NT2/D1 (cell line): ENCODE measurements around the gene MCEMP1.

Experiments
- SUZ12 ChIP-seq: IDR thresholded peaks from 2 replicates; pipeline ENCODE4 v1.6.1; 2011; ENCODE audit not compliant: insufficient read length, insufficient read depth; ENCODE audit errors: extremely low read depth
- YY1 ChIP-seq: IDR thresholded peaks from 2 replicates; pipeline ENCODE4 v1.6.1; 2011; ENCODE audit not compliant: insufficient read length, insufficient read depth
- ZNF274 ChIP-seq: IDR thresholded peaks from 2 replicates; pipeline ENCODE4 v1.6.1; 2011; ENCODE audit warnings: mild to moderate bottlenecking, low read depth, low read length

DNA sequence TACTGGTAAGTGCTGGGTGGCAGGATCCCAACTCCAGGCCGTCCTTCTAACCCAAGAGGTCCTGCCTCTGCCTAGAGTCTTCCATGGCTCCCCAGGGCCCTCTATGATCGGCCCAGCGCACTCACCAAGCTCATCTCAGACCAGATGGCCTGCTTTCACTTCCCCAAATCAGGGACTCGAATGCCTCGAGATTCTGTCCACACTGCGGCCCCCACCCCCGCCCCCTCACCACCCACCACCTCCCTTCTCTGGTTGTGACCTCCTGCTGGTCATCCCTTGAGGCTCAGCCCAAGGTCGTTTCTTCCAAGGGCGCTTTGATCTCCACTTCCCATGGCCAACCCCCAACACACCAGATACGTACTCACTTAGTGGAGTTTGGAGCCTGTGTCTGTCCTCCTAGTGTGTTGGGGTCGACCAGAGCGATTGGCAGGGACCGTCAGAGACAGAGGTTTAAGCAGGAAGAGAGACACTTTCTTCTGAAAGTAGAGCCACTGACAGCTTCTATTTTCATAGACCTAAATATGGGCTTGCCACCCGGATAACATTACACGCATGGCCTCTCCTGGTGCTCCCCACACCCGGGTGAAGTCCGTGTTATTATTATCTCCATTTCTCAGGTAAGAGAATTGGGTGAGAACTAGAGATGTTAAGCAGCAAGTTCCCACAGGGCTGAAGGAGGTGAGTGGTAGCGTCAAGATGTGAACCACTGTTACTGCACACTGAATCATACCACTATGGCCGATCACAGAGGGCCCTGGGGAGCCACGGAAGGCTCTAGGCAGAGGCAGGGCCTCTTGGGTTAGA, 25.0 kb downstream of the MCEMP1 start, which contains the start of gene FCER2:
- TF ChIP-seq YY1, result no peak
- no peak for TF ChIP-seq ZNF274
- TF ChIP-seq SUZ12, result no peak
